SU-DHL-6 (cell line): Measurements from ENCODE around the gene MMAA.

Source experiments
- CTCF ChIP-seq: fragments of 200-600 bp; sonication (generic); IDR thresholded peaks from one replicate; pipeline ENCODE4 v1.5.1; 2017; ENCODE audit warnings: antibody characterized with exemption, mild to moderate bottlenecking, low read length, moderate library complexity; ENCODE audit not compliant: insufficient read depth, poor library complexity, severe bottlenecking
- EZH2phosphoT487 ChIP-seq: fragments of 200-600 bp; sonication (generic), shearing (Covaris generic); conservative IDR thresholded peaks from 2 replicates; pipeline ENCODE4 v1.6.1; 2018; ENCODE audit warnings: mild to moderate bottlenecking, antibody characterized with exemption, low read length, moderate library complexity, mixed read lengths

GRCh38 chr4:145613566-145614232 lies 5.5 kb upstream of the MMAA start:
- TF ChIP-seq CTCF (no peak), EZH2phosphoT487 (no peak)
